MCF 10A (cell line): Measurements from ENCODE around the gene KIF26A. TPM values are rescaled to one million over a fixed set of nuclear protein-coding genes. Genes with fewer than 3 reads are reported as not detected.

Experiments
- BruUV-seq: library from RNA; stranded (reverse); fragments of 400-500 nt; replicated peaks from 2 replicates; lab custom pipeline; 2021; lab: Mats Ljungman, UMichigan
- CTCF ChIA-PET: fragments of 300-600 bp; sonication (Branson Sonifier 250); formaldehyde crosslinking; extraction: SDS; loops from one replicate; lab custom pipeline; 2021; ENCODE audit warnings: antibody characterized with exemption, inconsistent platforms; lab: Yijun Ruan, JAX
- POLR2A ChIA-PET: fragments of 300-600, 350-650 bp; sonication (Branson Sonifier 250); formaldehyde crosslinking; extraction: SDS; loops from one replicate; lab custom pipeline; 2020; ENCODE audit warnings: antibody characterized with exemption, inconsistent platforms; lab: Yijun Ruan, JAX
- DNase-seq: peaks from one replicate; pipeline ENCODE4 v3.0.0-alpha.2; 2018; ENCODE audit not compliant: unreplicated experiment
- H3K27ac Mint-ChIP-seq: one replicate; pipeline ENCODE4 v1.8.0; 2022; ENCODE audit warnings: mild to moderate bottlenecking, low read depth, mixed read lengths; ENCODE audit not compliant: unreplicated experiment
- H3K27me3 Mint-ChIP-seq: one replicate; pipeline ENCODE4 v1.8.0; 2022; ENCODE audit warnings: mixed read lengths; ENCODE audit not compliant: insufficient read depth, unreplicated experiment
- H3K36me3 Mint-ChIP-seq: one replicate; pipeline ENCODE4 v1.8.0; 2022; ENCODE audit warnings: mild to moderate bottlenecking, moderate library complexity, mixed read lengths; ENCODE audit not compliant: insufficient read depth, unreplicated experiment
- H3K4me1 Mint-ChIP-seq: one replicate; pipeline ENCODE4 v1.8.0; 2022; ENCODE audit warnings: mixed read lengths; ENCODE audit not compliant: insufficient read depth, unreplicated experiment
- H3K4me3 Mint-ChIP-seq: one replicate; pipeline ENCODE4 v1.8.0; 2022; ENCODE audit warnings: mild to moderate bottlenecking, moderate library complexity, mixed read lengths; ENCODE audit not compliant: unreplicated experiment
- H3K9me3 Mint-ChIP-seq: one replicate; pipeline ENCODE4 v1.8.0; 2022; ENCODE audit warnings: mixed read lengths; ENCODE audit not compliant: unreplicated experiment
- CTCF ChIP-seq: fragments of 200-600 bp; IDR thresholded peaks from one replicate; pipeline ENCODE4 v1.8.0; 2022; ENCODE audit warnings: antibody characterized with exemption, mild to moderate bottlenecking; ENCODE audit not compliant: unreplicated experiment
- intact Hi-C: fragments of 100-400 bp; cut with micrococcal nuclease; formaldehyde crosslinking; loops from 2 replicates; pipeline ENCODE4 v1.14.1; 2022
- total RNA-seq: library from RNA; stranded (reverse); gene quantifications from 2 replicates; pipeline ENCODE4 v1.2.3, GENCODE V29; 2022

Gene KIF26A
- total RNA-seq, 1 experiment from 2014 or later: 0.26 TPM

DNA sequence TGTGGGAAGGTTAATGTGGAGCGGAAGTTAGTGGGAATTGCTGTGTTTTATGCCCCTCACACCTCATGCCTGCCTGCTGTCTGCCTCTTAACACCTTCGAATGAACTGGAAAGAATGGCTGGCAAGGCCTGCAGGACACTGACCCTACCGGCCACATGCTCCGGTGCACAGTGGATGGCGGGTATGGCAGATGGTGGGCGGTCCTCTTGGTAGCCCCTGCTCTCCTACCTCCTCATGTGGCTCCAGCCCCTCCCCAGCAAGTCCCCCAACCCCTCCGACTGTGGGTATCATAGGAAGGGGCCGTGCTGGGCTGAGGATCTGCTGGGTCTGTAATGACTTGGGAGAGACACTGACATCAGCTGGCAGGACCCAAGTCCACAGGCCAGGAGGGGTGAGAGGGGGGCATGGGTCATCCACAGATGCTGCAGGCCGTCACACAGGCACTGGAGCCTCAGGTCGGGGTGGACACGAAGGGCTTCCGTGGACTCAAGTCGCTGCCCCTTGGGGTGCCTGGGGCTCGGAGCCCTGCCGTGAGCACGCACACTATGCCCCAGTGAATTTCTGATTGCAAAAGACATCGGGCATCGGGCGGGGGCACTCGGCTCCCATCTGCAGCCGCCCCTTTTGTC is 77.4 kb downstream of the KIF26A start:
- POLR2A ChIA-PET: no interaction called here
- H3K9me3 Mint-ChIP-seq: no peaks in the 10 kb centered on the region
- no peak overlapping the region for H3K4me3 Mint-ChIP-seq
- intact Hi-C loops: no loop called here
- no peaks in the 10 kb centered on the region for H3K4me1 Mint-ChIP-seq
- H3K27ac Mint-ChIP-seq: no peak overlapping the region
- DNase-seq: no peak
- BruUV-seq: no TSS peak
- CTCF ChIA-PET: no interaction called here
- H3K36me3 Mint-ChIP-seq: no peaks in the 10 kb centered on the region
- peaks cover 28% of the 10 kb centered on the region for H3K27me3 Mint-ChIP-seq
- no peak for TF ChIP-seq CTCF

DNA sequence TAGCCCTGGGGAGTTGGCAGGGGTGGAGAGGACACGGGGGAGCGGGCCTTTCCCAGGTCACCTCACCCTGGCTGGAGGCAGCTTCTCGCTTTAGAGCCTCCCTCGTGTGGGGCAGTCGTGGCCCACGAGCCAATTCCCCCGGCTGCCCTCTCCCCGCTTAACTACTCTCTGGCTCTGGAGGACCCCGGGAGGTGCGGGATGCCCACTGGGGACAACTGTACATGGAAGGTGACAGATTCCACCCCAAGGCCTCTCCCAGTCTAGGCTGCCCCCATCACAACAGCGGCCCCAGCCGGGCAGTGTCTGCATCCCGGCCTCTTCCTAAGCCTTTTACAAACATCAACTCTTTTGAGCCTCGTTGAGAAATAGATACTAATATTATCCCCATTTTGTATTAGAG is 78.1 kb downstream of the KIF26A start:
- POLR2A ChIA-PET: no interaction called here
- no peak for TF ChIP-seq CTCF
- intact Hi-C loops: no loop called here
- Mint-ChIP-seq H3K27me3 (peaks cover 28% of the 10 kb centered on the region), H3K36me3 (no peaks in the 10 kb centered on the region), H3K27ac (no peak overlapping the region), H3K4me3 (no peak overlapping the region), H3K9me3 (no peaks in the 10 kb centered on the region), H3K4me1 (no peaks in the 10 kb centered on the region)
- BruUV-seq: no TSS peak
- CTCF ChIA-PET: no interaction called here
- no peak for DNase-seq

DNA sequence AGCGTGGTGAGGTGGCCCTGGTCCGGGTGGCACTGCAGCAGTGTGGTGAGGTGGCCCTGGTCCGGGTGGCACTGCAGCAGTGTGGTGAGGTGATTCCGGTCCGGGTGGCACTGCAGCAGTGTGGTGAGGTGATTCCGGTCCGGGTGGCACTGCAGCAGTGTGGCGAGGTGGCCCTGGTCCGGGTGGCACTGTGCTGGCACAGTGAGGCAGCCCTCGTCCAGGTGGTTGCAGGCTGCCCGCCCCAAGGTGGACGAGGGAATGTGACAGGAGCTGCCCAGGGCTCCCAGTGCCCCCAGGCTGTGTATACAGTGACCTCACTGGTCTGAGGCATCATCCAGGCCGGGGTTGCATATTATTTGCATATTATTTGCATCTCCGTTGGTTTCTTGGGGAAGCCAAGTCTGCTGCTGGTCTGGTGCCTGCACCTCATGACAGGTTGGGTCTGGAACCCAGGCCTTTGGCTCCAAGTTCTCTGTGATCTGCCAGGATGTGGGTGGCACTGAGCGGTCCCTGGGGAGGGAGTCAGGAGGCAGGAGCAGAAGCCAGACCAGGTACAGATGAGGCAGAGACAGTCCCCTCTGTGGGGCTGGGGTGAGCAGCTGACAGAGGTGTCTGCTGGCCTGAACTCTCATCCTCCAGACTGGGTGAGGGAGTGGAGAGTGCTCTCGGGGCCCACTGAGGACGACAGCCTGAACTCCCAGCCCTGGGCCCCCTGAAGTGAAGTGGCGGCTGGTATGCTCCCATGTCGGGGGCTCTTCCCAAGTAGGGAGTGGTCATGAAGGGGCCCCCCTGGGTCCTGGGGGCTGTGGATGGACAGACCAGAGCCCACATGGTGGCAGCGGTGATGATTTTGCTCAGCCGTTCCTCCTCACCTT is 79.3 kb downstream of the KIF26A start:
- ChIA-PET POLR2A (no interaction called here), CTCF (interaction anchor here (0.6 kb wide), 1 partner anchor 347 kb away, joined by 3 read pairs; no protein-coding TSS in a partner anchor)
- Mint-ChIP-seq H3K4me3 (no peak overlapping the region), H3K27me3 (peaks cover 20% of the 10 kb centered on the region), H3K36me3 (no peaks in the 10 kb centered on the region), H3K27ac (no peak overlapping the region), H3K9me3 (no peaks in the 10 kb centered on the region), H3K4me1 (no peaks in the 10 kb centered on the region)
- DNase-seq: no peak
- BruUV-seq: no TSS peak
- intact Hi-C loops: no loop called here
- TF ChIP-seq CTCF: no peak

DNA sequence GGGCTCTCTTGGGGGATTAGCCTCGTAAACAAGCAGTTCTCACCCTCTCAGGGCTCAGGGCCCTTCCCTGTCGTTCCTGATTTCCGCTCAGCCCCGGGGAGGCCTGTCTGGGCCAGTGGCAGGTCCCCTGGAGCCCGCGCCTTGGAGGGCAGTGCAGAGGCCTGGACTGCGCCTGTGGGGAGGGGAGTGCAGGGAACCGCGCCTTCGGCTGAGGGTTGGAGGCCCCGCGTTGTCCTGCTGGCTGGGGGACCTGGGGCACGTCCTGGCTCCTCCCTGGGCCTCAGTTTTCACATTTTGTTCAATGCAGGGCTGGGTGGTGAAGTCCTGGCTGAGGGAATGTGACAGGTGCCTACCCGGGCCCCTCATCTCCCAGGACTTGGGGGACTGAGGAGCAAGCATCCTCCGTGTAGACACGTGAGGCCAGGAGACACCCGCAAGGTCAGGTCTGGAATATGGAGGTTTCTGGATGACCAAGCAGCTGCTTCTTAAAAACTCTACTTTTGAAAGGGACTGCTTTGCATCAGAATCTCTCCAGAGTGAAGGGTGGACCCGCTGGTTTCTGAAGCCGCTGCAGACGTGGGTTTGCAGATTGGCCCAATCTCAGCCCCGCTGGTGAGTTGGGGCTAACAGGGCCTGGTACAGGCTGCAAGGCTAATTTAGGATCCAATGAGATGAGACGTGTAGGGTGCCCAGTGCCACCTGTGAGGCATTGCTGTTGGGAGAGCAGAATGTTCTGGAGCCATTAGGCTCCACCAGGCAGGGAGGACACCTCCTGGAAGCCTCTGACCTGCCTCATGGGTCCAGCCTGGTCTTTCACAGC is 80.2 kb downstream of the KIF26A start:
- no peak overlapping the region for H3K27ac Mint-ChIP-seq
- H3K4me1 Mint-ChIP-seq: no peaks in the 10 kb centered on the region
- intact Hi-C loops: no loop called here
- no peak for TF ChIP-seq CTCF
- CTCF ChIA-PET: no interaction called here
- no peak overlapping the region for H3K4me3 Mint-ChIP-seq
- no peaks in the 10 kb centered on the region for H3K9me3 Mint-ChIP-seq
- H3K27me3 Mint-ChIP-seq: peaks cover 12% of the 10 kb centered on the region
- H3K36me3 Mint-ChIP-seq: no peaks in the 10 kb centered on the region
- BruUV-seq: no TSS peak
- DNase-seq: no peak
- POLR2A ChIA-PET: no interaction called here
